ENCODE results near the gene TNIP2.
A peak's percentile ranks its signal among the peaks of the same experiment; 100 is the strongest.

Gene TNIP2

GRCh38 chr4:2755821-2756690 is at the start of gene TNIP2:
Gene TNIP2 (minus strand): TSS chr4:2756336. CDS start chr4:2756289, 47 bp downstream.
- H3K36me3 ChIP-seq (ENCODE audit: control insufficient read depth, insufficient read depth, low read length): peaks cover 5% of the 10 kb centered on the region
- peak within 1 kb of the TSS; percentile 63 for H3K4me3 ChIP-seq (ENCODE audit: low read depth, low read length)
- no peaks in the 10 kb centered on the region for H3K9me3 ChIP-seq (ENCODE audit: control insufficient read depth, insufficient read depth, low read length)
- peak within 1 kb of the TSS; percentile 47 for H3K9ac ChIP-seq (ENCODE audit: low read depth, low read length)
- H3K4me1 ChIP-seq (ENCODE audit: control insufficient read depth, insufficient read depth, low read length): peaks cover 4% of the 10 kb centered on the region
- H3K27me3 ChIP-seq (ENCODE audit: control insufficient read depth, insufficient read depth, low read length): peaks cover 2% of the 10 kb centered on the region

GRCh38 chr4:2804973-2805501 is 48.9 kb upstream of the TNIP2 start:
- H3K4me1 ChIP-seq (ENCODE audit: control insufficient read depth, insufficient read depth, low read length): no peaks in the 10 kb centered on the region
- no peaks in the 10 kb centered on the region for H3K27me3 ChIP-seq (ENCODE audit: control insufficient read depth, insufficient read depth, low read length)
- H3K9ac ChIP-seq (ENCODE audit: low read depth, low read length): no peak overlapping the region
- no peaks in the 10 kb centered on the region for H3K36me3 ChIP-seq (ENCODE audit: control insufficient read depth, insufficient read depth, low read length)
- no peak overlapping the region for H3K4me3 ChIP-seq (ENCODE audit: low read depth, low read length)
- no peaks in the 10 kb centered on the region for H3K9me3 ChIP-seq (ENCODE audit: control insufficient read depth, insufficient read depth, low read length)

DNA sequence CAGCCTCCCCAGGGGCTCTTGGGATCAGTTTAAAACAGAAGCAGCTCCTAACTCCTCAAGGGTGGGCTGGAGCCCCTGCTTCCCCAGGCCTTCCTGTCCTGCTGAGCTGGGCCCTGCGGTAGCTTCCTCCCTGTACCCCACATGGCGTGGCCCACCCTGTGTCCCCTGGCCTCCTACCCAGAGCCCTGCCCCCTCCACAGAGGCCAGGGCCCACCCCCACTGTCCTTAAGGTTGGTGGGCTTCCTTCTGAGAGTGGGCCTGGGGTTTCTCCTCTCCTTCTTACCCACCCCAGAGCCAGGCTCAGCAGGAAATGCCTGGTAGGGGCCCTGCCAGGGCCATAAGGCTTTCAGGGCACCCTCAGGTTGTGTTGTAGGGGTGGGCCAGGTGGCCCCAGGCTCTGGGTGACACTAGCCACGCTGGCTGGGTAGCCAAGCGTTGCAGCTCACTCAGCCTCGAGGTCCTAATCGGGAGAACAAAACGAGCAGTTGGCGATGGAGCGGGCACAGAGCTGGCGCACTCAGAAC is 48.4 kb upstream of the TNIP2 start:
- Histone ChIP-seq H3K4me1 (ENCODE audit: control insufficient read depth, insufficient read depth, low read length) (no peaks in the 10 kb centered on the region), H3K27me3 (ENCODE audit: control insufficient read depth, insufficient read depth, low read length) (no peaks in the 10 kb centered on the region), H3K9me3 (ENCODE audit: control insufficient read depth, insufficient read depth, low read length) (no peaks in the 10 kb centered on the region), H3K36me3 (ENCODE audit: control insufficient read depth, insufficient read depth, low read length) (no peaks in the 10 kb centered on the region), H3K4me3 (ENCODE audit: low read depth, low read length) (no peak overlapping the region), H3K9ac (ENCODE audit: low read depth, low read length) (no peak overlapping the region)

GRCh38 chr4:2803624-2804448 is 47.7 kb upstream of the TNIP2 start:
- Histone ChIP-seq H3K9me3 (ENCODE audit: control insufficient read depth, insufficient read depth, low read length) (no peaks in the 10 kb centered on the region), H3K9ac (ENCODE audit: low read depth, low read length) (no peak overlapping the region), H3K4me1 (ENCODE audit: control insufficient read depth, insufficient read depth, low read length) (no peaks in the 10 kb centered on the region), H3K4me3 (ENCODE audit: low read depth, low read length) (no peak overlapping the region), H3K36me3 (ENCODE audit: control insufficient read depth, insufficient read depth, low read length) (no peaks in the 10 kb centered on the region), H3K27me3 (ENCODE audit: control insufficient read depth, insufficient read depth, low read length) (no peaks in the 10 kb centered on the region)

GRCh38 chr4:2802618-2803531 is 46.7 kb upstream of the TNIP2 start:
- Histone ChIP-seq H3K9me3 (ENCODE audit: control insufficient read depth, insufficient read depth, low read length) (no peaks in the 10 kb centered on the region), H3K9ac (ENCODE audit: low read depth, low read length) (no peak overlapping the region), H3K4me3 (ENCODE audit: low read depth, low read length) (no peak overlapping the region), H3K4me1 (ENCODE audit: control insufficient read depth, insufficient read depth, low read length) (no peaks in the 10 kb centered on the region), H3K36me3 (ENCODE audit: control insufficient read depth, insufficient read depth, low read length) (no peaks in the 10 kb centered on the region), H3K27me3 (ENCODE audit: control insufficient read depth, insufficient read depth, low read length) (no peaks in the 10 kb centered on the region)

DNA sequence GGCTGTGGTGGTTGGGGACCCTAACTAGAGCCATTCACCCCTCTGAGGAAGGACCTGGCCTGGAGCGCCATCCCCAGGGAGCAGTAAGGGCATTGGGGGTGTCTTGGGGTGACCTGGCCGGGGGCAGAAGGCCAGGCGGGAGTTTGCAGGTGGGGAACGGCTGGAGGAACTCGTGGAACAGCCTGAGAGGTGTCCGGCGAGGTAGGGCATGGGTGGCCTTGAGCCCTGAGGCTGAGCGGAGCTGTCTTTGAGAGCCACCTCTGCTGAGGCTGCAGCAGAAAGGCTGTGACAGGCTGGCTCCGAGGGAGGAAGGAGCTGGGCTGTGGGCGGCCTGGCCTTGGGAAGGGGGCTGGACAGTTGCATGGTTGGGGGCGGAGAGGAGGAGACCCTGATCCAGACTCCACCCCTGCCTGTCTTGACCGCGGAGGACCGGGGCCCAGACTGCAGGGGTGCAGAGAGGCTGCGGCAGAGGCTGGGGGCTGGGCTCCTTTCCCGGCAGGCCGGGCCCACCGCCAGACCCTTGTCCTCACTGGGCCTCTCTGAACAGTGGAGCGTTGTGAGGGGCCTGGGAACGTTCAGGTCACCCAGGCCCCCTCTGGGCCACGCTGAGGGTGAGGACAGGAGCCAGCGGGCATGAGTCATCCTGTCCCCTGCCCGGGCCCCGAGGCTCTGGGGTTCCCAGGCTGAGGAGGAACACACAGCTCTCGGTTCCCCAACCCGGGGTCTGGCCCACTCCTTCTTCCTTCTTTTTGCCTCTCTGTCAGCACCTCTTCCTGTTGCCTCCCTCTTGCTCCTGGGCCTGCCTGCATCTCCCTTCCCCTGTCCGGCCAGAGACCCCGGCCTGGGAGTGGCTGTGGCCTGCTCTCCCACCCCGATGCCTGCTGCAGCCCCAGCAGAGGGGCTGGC is 44.8 kb upstream of the TNIP2 start:
- Histone ChIP-seq H3K9ac (ENCODE audit: low read depth, low read length) (peak overlapping the region; percentile 60), H3K4me1 (ENCODE audit: control insufficient read depth, insufficient read depth, low read length) (no peaks in the 10 kb centered on the region), H3K4me3 (ENCODE audit: low read depth, low read length) (no peak overlapping the region), H3K27me3 (ENCODE audit: control insufficient read depth, insufficient read depth, low read length) (no peaks in the 10 kb centered on the region), H3K9me3 (ENCODE audit: control insufficient read depth, insufficient read depth, low read length) (no peaks in the 10 kb centered on the region), H3K36me3 (ENCODE audit: control insufficient read depth, insufficient read depth, low read length) (no peaks in the 10 kb centered on the region)

GRCh38 chr4:2799971-2800690 is 44.0 kb upstream of the TNIP2 start:
- Histone ChIP-seq H3K4me3 (ENCODE audit: low read depth, low read length) (no peak overlapping the region), H3K4me1 (ENCODE audit: control insufficient read depth, insufficient read depth, low read length) (no peaks in the 10 kb centered on the region), H3K27me3 (ENCODE audit: control insufficient read depth, insufficient read depth, low read length) (no peaks in the 10 kb centered on the region), H3K9ac (ENCODE audit: low read depth, low read length) (peak overlapping the region; percentile 60), H3K36me3 (ENCODE audit: control insufficient read depth, insufficient read depth, low read length) (no peaks in the 10 kb centered on the region), H3K9me3 (ENCODE audit: control insufficient read depth, insufficient read depth, low read length) (no peaks in the 10 kb centered on the region)

GRCh38 chr4:2799224-2799911 is 43.2 kb upstream of the TNIP2 start:
- no peaks in the 10 kb centered on the region for H3K4me1 ChIP-seq (ENCODE audit: control insufficient read depth, insufficient read depth, low read length)
- H3K36me3 ChIP-seq (ENCODE audit: control insufficient read depth, insufficient read depth, low read length): no peaks in the 10 kb centered on the region
- no peak overlapping the region for H3K9ac ChIP-seq (ENCODE audit: low read depth, low read length)
- H3K9me3 ChIP-seq (ENCODE audit: control insufficient read depth, insufficient read depth, low read length): no peaks in the 10 kb centered on the region
- no peaks in the 10 kb centered on the region for H3K27me3 ChIP-seq (ENCODE audit: control insufficient read depth, insufficient read depth, low read length)
- no peak overlapping the region for H3K4me3 ChIP-seq (ENCODE audit: low read depth, low read length)

- no peak overlapping the region for H3K9ac ChIP-seq (ENCODE audit: low read depth, low read length)
- H3K4me1 ChIP-seq (ENCODE audit: control insufficient read depth, insufficient read depth, low read length): no peaks in the 10 kb centered on the region
- H3K27me3 ChIP-seq (ENCODE audit: control insufficient read depth, insufficient read depth, low read length): peaks cover 6% of the 10 kb centered on the region
- H3K36me3 ChIP-seq (ENCODE audit: control insufficient read depth, insufficient read depth, low read length): no peaks in the 10 kb centered on the region
- H3K4me3 ChIP-seq (ENCODE audit: low read depth, low read length): no peak overlapping the region
- no peaks in the 10 kb centered on the region for H3K9me3 ChIP-seq (ENCODE audit: control insufficient read depth, insufficient read depth, low read length)
Observed at GRCh38 chr4:2798399-2799223, 42.5 kb upstream of the TNIP2 start.
